BLaER1 treated with 17β-estradiol and CSF1 and Interleukin-3, amounts not matched to agents 10 nM and 100 nM (cell line): ENCODE data around the gene ARHGAP24.
A peak's percentile ranks its signal among the peaks of the same experiment; 100 is the strongest.

Source experiments
- H3K27ac ChIP-seq, 11 experiments: shearing (Covaris generic); formaldehyde crosslinking; 2 replicates each; pipeline ENCODE4 v1.8.1; 2022
- H3K27me3 ChIP-seq, 11 experiments: shearing (Covaris generic); formaldehyde crosslinking; 2 replicates each; pipeline ENCODE4 v1.8.1; 2022
- H3K36me3 ChIP-seq, 11 experiments: shearing (Covaris generic); formaldehyde crosslinking; 2 replicates each; pipeline ENCODE4 v1.8.1; 2022
- H3K4me1 ChIP-seq, 10 experiments: shearing (Covaris generic); formaldehyde crosslinking; 2 replicates each; pipeline ENCODE4 v1.8.1; 2022
- H3K4me2 ChIP-seq, 11 experiments: shearing (Covaris generic); formaldehyde crosslinking; 2 replicates each; pipeline ENCODE4 v1.8.1; 2022
- H3K4me3 ChIP-seq, 10 experiments: shearing (Covaris generic); formaldehyde crosslinking; 2 replicates each; pipeline ENCODE4 v1.8.1; 2022
- H3K9ac ChIP-seq, 11 experiments: shearing (Covaris generic); formaldehyde crosslinking; 2 replicates each; pipeline ENCODE4 v1.8.1; 2022
- H3K9me3 ChIP-seq, 11 experiments: shearing (Covaris generic); formaldehyde crosslinking; replicated peaks in 1 of 11; 2 replicates each; pipeline ENCODE4 v1.8.1; 2022
- H4K20me1 ChIP-seq, 11 experiments: shearing (Covaris generic); formaldehyde crosslinking; 2 replicates each; pipeline ENCODE4 v1.8.1; 2022
- Cebpa-rat ChIP-seq, 11 experiments: shearing (Covaris generic); IDR thresholded peaks; 2 replicates each; pipeline ENCODE4 v1.8.1; 2022

Gene ARHGAP24

DNA sequence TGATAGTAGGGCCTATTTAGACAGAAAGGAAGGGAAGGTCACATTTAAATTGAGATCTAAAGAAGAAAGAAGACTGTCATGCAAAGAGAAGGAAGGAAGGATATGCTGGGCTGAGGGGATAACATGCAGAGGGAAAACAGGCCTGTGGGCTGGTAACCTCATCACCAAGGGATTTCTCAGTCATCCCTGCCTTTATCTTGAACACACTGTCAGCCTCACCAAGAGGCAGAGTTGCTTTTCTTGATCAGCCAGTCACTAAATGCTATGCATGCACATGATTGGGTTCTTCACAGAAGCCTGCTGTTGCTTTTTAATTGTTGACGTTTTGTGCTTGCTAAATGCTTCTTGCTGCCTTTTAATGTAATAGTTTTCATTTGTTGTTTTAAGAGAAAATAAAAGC, 113.0 kb downstream of the ARHGAP24 start:
- Histone ChIP-seq H3K36me3 (no peaks in the 10 kb centered on the region), H3K9me3 (peaks cover 0 to 10% (median 0%) of the 10 kb centered on the region in 11 experiments; a peak in 3 of 22 replicates), H3K4me2 (peak overlapping the region in 5 of 11 experiments; percentile 3 to 18 (median 11); a peak in 4 of 22 replicates), H3K4me1 (peaks cover 0 to 6% (median 0%) of the 10 kb centered on the region in 10 experiments; a peak in 1 of 20 replicates), H3K9ac (no peak overlapping the region), H3K27me3 (no peaks in the 10 kb centered on the region), H3K27ac (no peak overlapping the region), H4K20me1 (no peaks in the 10 kb centered on the region), H3K4me3 (no peak overlapping the region)
- no peak for TF ChIP-seq Cebpa-rat (IDR thresholded peaks at IDR 0.05)

DNA sequence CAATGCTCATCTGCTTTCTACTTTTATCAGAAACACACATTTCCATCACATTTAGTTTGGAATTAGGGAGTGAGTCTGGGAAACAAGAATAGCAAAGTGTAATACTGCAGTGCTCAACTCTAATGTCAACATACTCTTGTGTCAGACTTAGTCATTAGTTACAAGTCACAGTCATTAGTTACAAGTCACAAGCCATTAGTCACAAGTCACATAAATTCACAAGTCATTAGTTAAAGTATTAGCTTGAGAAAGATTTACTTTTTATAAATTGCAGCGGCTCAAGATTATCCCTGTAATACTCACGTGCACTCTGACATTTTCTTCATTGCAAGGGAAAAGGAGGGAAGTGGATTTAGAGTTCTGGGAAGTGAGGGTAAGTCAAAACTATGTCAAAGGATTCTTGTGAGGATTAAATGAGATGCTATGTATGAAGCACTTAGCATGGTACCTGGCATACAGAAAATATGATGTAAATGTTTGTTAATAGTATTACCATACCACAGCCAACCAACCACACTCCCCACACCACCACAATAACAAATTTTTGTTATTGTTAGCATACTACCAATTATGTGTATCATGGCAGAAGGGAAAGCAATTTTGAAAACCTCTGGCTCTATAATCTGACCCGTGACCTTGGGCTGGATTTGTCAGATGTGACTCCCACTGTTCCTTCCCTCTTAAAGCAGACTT, 116.6 kb downstream of the ARHGAP24 start:
- Histone ChIP-seq H3K4me3 (no peak overlapping the region), H3K27ac (no peak overlapping the region)

DNA sequence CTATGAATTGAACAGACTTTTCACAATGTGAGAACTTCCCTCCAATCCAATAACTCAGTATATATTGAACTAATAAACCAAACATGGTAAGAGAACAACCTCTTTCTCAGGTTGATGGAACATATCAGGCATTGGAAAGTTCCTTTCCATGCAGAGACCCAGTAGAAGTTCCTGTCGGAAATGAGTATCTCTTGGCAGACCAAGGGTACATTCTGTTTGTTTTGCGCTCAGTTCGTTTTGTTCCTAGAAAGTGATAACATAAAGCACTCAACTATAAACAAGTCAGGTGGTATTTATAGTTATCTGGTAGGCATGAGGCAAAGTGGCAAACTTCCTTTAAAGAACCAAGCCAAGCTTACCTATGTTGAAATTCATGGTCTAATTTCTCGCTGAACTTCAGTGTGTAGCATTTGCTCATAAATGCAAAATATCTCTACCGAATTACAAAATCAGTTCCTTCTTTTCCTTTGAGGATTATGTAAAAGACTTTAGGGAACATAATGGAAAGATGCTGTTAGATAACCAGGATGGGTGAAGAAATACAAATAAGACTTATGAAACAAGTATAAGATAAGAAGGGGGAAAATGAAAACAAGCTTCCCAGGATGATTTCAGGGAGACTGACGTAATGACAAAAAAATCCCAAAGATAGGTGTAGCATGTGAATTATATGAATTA, 120.3 kb downstream of the ARHGAP24 start:
- no peak for TF ChIP-seq Cebpa-rat (IDR thresholded peaks at IDR 0.05)

More for the DNA sequence above, 116.6 kb downstream of the ARHGAP24 start:
- Histone ChIP-seq H3K4me1 (0 out of 20 replicates have a peak, but pooled peaks cover 0 to 6% (median 0%) of the 10 kb centered on the region in 10 experiments), H3K4me2 (no peak overlapping the region), H3K9ac (no peak overlapping the region), H3K9me3 (no peaks in the 10 kb centered on the region; a peak in 1 of 22 replicates), H4K20me1 (no peaks in the 10 kb centered on the region), H3K27me3 (no peaks in the 10 kb centered on the region), H3K36me3 (no peaks in the 10 kb centered on the region)
- no peak for TF ChIP-seq Cebpa-rat (IDR thresholded peaks at IDR 0.05)

DNA sequence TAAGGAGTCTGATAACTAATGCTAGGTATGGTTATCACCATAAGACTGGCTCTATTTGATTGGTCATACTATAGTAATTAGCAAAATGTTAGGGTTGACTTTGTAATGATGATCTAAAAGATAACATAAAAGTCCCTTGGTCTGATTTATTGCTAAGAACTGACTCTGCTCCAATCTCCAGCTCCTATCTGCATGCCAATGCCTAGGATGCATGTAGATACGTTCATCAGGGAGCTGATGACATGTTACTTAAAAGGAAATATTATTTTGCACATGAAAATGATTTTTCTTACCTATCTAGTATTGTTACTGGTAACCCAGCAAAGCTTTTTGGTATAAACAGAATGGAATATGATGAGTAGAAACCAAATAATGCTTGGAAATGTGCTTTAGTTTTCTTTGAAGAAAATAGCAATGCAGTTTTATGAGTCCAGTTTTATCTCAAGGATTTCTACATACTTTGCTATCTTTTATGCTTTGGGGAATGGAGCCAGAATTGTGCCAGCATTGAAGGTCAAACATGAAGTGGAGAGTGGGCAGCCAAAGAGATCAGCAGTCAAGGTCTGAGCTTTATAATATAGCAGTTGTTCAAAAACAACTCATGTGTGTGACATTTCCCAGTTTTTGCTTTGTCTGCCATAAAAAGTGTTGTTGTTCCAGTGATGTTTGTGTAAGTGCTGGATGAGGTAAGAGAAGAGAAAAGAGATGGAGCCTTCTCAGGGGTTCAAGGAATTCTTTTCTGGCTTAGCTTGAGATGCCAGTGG, 121.0 kb downstream of the ARHGAP24 start:
- Histone ChIP-seq H3K4me2 (no peak overlapping the region), H3K4me3 (no peak overlapping the region), H3K9ac (no peak overlapping the region), H4K20me1 (no peaks in the 10 kb centered on the region), H3K36me3 (no peaks in the 10 kb centered on the region), H3K9me3 (no peaks in the 10 kb centered on the region), H3K4me1 (no peaks in the 10 kb centered on the region), H3K27me3 (no peaks in the 10 kb centered on the region), H3K27ac (no peak overlapping the region)
- no peak for TF ChIP-seq Cebpa-rat (IDR thresholded peaks at IDR 0.05)

More for the DNA sequence above, 120.3 kb downstream of the ARHGAP24 start:
- Histone ChIP-seq H3K4me1 (no peaks in the 10 kb centered on the region), H3K27ac (no peak overlapping the region), H3K4me2 (no peak overlapping the region), H4K20me1 (no peaks in the 10 kb centered on the region), H3K9me3 (no peaks in the 10 kb centered on the region), H3K4me3 (no peak overlapping the region), H3K27me3 (no peaks in the 10 kb centered on the region), H3K36me3 (no peaks in the 10 kb centered on the region), H3K9ac (no peak overlapping the region)

DNA sequence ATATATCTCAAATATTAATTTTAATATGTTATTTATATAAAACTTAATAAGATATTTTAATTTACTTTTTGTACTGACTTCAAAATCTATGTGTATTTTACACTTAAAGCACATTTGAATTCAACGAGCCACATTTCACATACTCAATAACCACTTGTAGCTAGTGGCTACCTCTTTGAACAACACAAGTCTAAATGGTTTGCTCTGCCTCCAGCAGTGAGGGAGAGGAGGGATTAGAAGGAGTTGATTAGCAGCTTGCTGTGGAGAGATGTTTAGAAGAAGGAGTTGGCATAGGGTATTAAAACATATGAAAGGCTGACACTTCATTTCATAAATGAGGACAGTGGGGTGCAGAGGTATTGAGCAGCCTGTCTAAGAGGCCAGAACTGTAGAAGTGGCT, 124.0 kb downstream of the ARHGAP24 start:
- Histone ChIP-seq H3K9me3 (no peaks in the 10 kb centered on the region), H3K9ac (no peak overlapping the region), H3K4me3 (no peak overlapping the region), H3K27me3 (no peaks in the 10 kb centered on the region), H3K4me1 (no peaks in the 10 kb centered on the region), H3K36me3 (no peaks in the 10 kb centered on the region), H3K4me2 (no peak overlapping the region), H4K20me1 (no peaks in the 10 kb centered on the region), H3K27ac (no peak overlapping the region)
- no peak for TF ChIP-seq Cebpa-rat (IDR thresholded peaks at IDR 0.05)

DNA sequence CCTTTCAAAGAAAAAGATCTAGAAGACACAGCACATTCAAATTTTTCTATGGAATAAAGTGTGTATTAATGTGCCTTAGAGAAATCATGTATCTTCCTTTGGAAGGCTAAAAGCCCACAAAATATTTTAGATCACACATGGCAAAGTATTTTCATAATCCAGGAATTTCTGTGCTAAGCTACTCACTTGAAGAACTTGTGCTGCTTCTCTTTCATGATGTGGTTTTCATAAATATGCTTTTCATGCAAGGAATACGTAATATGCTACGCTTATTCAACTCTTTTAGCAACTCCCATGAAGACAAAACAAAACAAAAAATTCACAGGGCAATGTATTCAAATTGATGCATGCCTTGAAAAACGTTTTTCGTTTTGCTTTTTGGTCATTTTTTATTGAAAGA, 125.6 kb downstream of the ARHGAP24 start:
- Histone ChIP-seq H3K9ac (no peak overlapping the region), H3K27me3 (no peaks in the 10 kb centered on the region), H3K4me3 (no peak overlapping the region), H3K36me3 (no peaks in the 10 kb centered on the region), H3K9me3 (no peaks in the 10 kb centered on the region), H3K27ac (no peak overlapping the region), H3K4me2 (no peak overlapping the region), H3K4me1 (no peaks in the 10 kb centered on the region), H4K20me1 (no peaks in the 10 kb centered on the region)
- no peak for TF ChIP-seq Cebpa-rat (IDR thresholded peaks at IDR 0.05)

DNA sequence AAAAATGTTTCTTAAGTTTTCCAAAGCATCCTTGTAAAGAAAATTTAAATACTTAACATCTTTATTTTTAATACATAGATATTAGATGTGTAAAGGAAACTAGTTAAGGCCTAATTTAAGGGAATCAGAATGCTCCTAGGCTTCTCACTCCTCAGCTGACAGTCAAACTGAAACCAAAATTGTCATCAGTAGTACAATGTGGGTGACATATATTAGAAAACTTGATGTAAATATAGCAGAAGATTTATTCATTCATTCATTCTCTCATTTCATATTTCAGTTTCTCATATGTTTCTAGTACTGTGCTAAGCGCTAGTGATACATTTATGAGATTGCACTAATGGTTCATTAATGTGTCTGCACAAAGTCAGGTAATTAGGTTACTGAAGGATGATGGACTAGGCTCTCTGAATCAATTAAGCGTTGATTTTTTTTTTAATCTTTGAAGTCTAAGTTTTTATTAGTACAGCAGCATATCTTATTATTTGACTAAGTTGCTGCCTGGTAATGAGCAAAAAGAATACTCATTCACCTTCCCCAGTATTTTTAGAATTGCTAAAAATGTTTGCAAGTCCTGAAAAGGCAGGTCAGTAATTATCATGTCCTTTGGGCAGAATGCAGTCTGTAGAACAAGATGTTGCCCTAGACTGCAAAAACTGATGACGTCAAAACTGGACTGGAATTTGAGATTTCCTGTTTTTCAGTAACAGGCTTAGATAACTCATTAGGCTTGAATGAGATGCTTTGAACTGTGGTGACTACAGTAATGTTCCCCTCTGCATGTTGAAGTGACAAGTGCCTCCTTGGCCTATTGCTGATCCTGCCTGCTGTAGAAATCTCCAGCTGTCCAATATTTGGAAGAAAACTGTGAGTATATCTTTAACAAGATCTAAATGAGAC, 128.7 kb downstream of the ARHGAP24 start:
- Histone ChIP-seq H3K4me1 (no peaks in the 10 kb centered on the region), H3K27me3 (no peaks in the 10 kb centered on the region), H4K20me1 (no peaks in the 10 kb centered on the region), H3K27ac (no peak overlapping the region), H3K4me3 (no peak overlapping the region), H3K4me2 (no peak overlapping the region; a peak in 1 of 22 replicates), H3K9ac (no peak overlapping the region), H3K9me3 (no peaks in the 10 kb centered on the region), H3K36me3 (no peaks in the 10 kb centered on the region)
- TF ChIP-seq Cebpa-rat (IDR thresholded peaks at IDR 0.05), result no peak

DNA sequence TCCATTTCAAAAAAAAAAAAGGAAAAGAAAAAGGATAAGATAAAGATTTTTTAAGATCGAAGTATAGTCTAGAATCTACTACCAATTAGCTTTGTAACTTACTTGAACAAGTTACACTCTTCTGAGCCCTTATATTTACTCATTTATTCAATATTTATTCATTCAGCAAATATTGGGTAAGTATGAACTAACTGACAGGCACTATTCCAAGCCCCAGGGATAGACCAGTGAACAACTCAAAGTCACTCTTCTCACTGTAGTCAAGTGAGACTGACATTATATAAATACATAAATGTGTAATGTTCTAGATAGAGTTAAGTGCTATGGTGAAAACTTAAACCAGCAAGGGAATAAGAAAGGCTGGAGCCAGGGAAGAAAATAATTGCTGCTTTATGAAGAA, 131.6 kb downstream of the ARHGAP24 start:
- no peak for TF ChIP-seq Cebpa-rat (IDR thresholded peaks at IDR 0.05)
- Histone ChIP-seq H3K4me3 (no peak overlapping the region), H3K27ac (no peak overlapping the region)

DNA sequence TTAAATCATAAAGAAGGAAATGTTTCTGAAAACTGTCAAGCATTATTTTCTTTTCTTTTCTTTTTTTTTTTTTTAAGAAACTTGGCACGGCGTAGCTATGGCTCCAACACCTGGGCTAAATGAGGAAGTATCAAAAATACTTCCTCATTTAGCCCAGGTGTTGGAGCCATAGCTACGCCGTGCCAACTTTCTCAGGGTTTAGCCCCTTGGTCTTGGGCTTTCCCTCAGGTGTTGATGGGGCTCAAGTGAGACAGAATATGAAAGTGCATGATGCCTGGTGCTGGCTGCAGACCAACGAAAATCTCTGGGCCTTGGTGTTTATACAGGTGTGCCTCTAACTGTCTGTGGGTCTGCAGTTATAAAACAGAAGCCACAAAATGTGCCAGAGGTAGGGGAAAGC, 132.7 kb downstream of the ARHGAP24 start:
- no peaks in the 10 kb centered on the region for H3K4me1 ChIP-seq
- H4K20me1 ChIP-seq, result no peaks in the 10 kb centered on the region
- no peaks in the 10 kb centered on the region for H3K27me3 ChIP-seq
- H3K9me3 ChIP-seq, result no peaks in the 10 kb centered on the region
- H3K36me3 ChIP-seq, result no peaks in the 10 kb centered on the region
- H3K4me2 ChIP-seq, result no peak overlapping the region
- H3K9ac ChIP-seq, result no peak overlapping the region
- H3K27ac ChIP-seq, result no peak overlapping the region
- no peak overlapping the region for H3K4me3 ChIP-seq
- TF ChIP-seq Cebpa-rat (IDR thresholded peaks at IDR 0.05), result no peak

More for the DNA sequence above, 131.6 kb downstream of the ARHGAP24 start:
- Histone ChIP-seq H3K4me1 (no peaks in the 10 kb centered on the region), H4K20me1 (no peaks in the 10 kb centered on the region), H3K27me3 (no peaks in the 10 kb centered on the region), H3K36me3 (no peaks in the 10 kb centered on the region), H3K9ac (no peak overlapping the region), H3K4me2 (no peak overlapping the region), H3K9me3 (no peaks in the 10 kb centered on the region)
